IMR-90 (cell line): ENCODE data around the gene MFAP2. TPM values are rescaled to one million over a fixed set of nuclear protein-coding genes. Genes with fewer than 3 reads are reported as not detected.

Experiments used
- ATAC-seq: fragments of 200-7000 bp; cut with Tn5 transposase; 2 replicates; pipeline ENCODE4 v1.9.1; 2020; ENCODE audit warnings: low read depth, mild to moderate bottlenecking, moderate library complexity
- BruUV-seq: library from RNA; stranded (reverse); fragments of 400-500 nt; replicated peaks from 2 replicates; lab custom pipeline; 2021; lab: Mats Ljungman, UMichigan
- CTCF ChIA-PET: fragments of 300-600 bp; formaldehyde crosslinking; extraction: SDS; loops from one replicate; lab custom pipeline; 2021; ENCODE audit warnings: antibody characterized with exemption; lab: Yijun Ruan, JAX
- POLR2A ChIA-PET: fragments of 300-600 bp; sonication (Branson Sonifier 250); formaldehyde crosslinking; loops from one replicate; lab custom pipeline; 2022; ENCODE audit warnings: antibody characterized with exemption; ENCODE audit not compliant: unreplicated experiment; lab: Charles Lee
- DNase-seq: peaks from one replicate; pipeline ENCODE4 v3.0.0; 2013
- H2AFZ ChIP-seq: replicated peaks from 2 replicates; pipeline ENCODE3; 2013; ENCODE audit warnings: low read length, mild to moderate bottlenecking; ENCODE audit not compliant: poor library complexity
- H2AK5ac ChIP-seq: 2 replicates; pipeline ENCODE4 v1.6.1; 2013; ENCODE audit warnings: low read depth, low read length, inconsistent platforms
- H2AK9ac ChIP-seq: replicated peaks from 2 replicates; pipeline ENCODE3; 2013; ENCODE audit warnings: mild to moderate bottlenecking, low read depth, low read length, moderate library complexity; ENCODE audit not compliant: poor library complexity
- H2BK120ac ChIP-seq: 2 replicates; pipeline ENCODE4 v1.6.1; 2013; ENCODE audit warnings: low read depth, low read length, inconsistent platforms
- H2BK15ac ChIP-seq: 3 replicates; pipeline ENCODE4 v1.6.1; 2013; ENCODE audit warnings: low read depth, low read length, inconsistent platforms
- H2BK20ac ChIP-seq: 2 replicates; pipeline ENCODE4 v1.6.1; 2013; ENCODE audit warnings: low read depth, mild to moderate bottlenecking, inconsistent platforms, low read length, moderate library complexity
- H2BK5ac ChIP-seq: 2 replicates; pipeline ENCODE4 v1.6.1; 2013; ENCODE audit warnings: mild to moderate bottlenecking, low read depth, low read length, inconsistent platforms; ENCODE audit not compliant: poor library complexity, severe bottlenecking
- H3K14ac ChIP-seq: replicated peaks from 2 replicates; pipeline ENCODE4 v1.6.1; 2013; ENCODE audit warnings: low read depth, low read length, inconsistent platforms
- H3K18ac ChIP-seq: 2 replicates; pipeline ENCODE4 v1.6.1; 2013; ENCODE audit warnings: low read depth, low read length, control low read depth
- H3K23ac ChIP-seq: 2 replicates; pipeline ENCODE4 v1.6.1; 2013; ENCODE audit warnings: low read depth, low read length, inconsistent platforms
- H3K27ac ChIP-seq: 2 replicates; pipeline ENCODE4 v1.5.1; 2013; ENCODE audit warnings: mild to moderate bottlenecking, control low read depth, low read length; ENCODE audit not compliant: insufficient read depth
- H3K27me3 ChIP-seq: 2 replicates; pipeline ENCODE4 v1.6.1; 2013; ENCODE audit warnings: low read length; ENCODE audit not compliant: control insufficient read depth, insufficient read depth
- H3K36me3 ChIP-seq: 2 replicates; pipeline ENCODE4 v1.6.1; 2013; ENCODE audit warnings: low read length, mixed read lengths; ENCODE audit not compliant: control insufficient read depth, insufficient read depth
- H3K4ac ChIP-seq: 2 replicates; pipeline ENCODE4 v1.6.1; 2013; ENCODE audit warnings: low read depth, low read length, inconsistent platforms
- H3K4me1 ChIP-seq: 2 replicates; pipeline ENCODE4 v1.6.1; 2013; ENCODE audit warnings: low read length, mixed read lengths; ENCODE audit not compliant: control insufficient read depth, insufficient read depth
- H3K4me2 ChIP-seq: 2 replicates; pipeline ENCODE4 v1.6.1; 2013; ENCODE audit warnings: low read depth, mild to moderate bottlenecking, control low read depth, low read length, moderate library complexity
- H3K4me3 ChIP-seq: 2 replicates; pipeline ENCODE4 v1.5.1; 2013; ENCODE audit warnings: low read depth, mild to moderate bottlenecking, control low read depth, low read length, moderate library complexity; ENCODE audit not compliant: insufficient read depth
- H3K56ac ChIP-seq: 2 replicates; pipeline ENCODE4 v1.6.1; 2013; ENCODE audit warnings: low read length, inconsistent platforms; ENCODE audit not compliant: insufficient read depth; ENCODE audit errors: extremely low read depth
- H3K79me1 ChIP-seq, 2 experiments: 2 replicates each; pipeline ENCODE4 v1.6.1; 2013; ENCODE audit warnings: low read length in 2 of 2, inconsistent platforms in 1 of 2, low read depth in 1 of 2
- H3K9ac ChIP-seq: 2 replicates; pipeline ENCODE4 v1.6.1; 2013; ENCODE audit warnings: low read depth, low read length, control low read depth
- H3K9me1 ChIP-seq: 2 replicates; pipeline ENCODE4 v1.6.1; 2013; ENCODE audit warnings: low read length, inconsistent platforms; ENCODE audit not compliant: insufficient read depth
- H3K9me3 ChIP-seq: 2 replicates; pipeline ENCODE4 v1.6.1; 2013; ENCODE audit warnings: low read length; ENCODE audit not compliant: control insufficient read depth, insufficient read depth
- H4K20me1 ChIP-seq: 2 replicates; pipeline ENCODE4 v1.6.1; 2013; ENCODE audit warnings: low read length, inconsistent platforms; ENCODE audit not compliant: insufficient read depth
- H4K5ac ChIP-seq: 2 replicates; pipeline ENCODE4 v1.6.1; 2013; ENCODE audit warnings: mild to moderate bottlenecking, low read depth, low read length, control low read depth
- H4K8ac ChIP-seq, 2 experiments: 2 replicates each; pipeline ENCODE4 v1.6.1; 2013; ENCODE audit warnings: low read depth in 2 of 2, low read length in 2 of 2, control low read depth in 1 of 2, inconsistent platforms in 1 of 2
- H4K91ac ChIP-seq: 2 replicates; pipeline ENCODE4 v1.6.1; 2013; ENCODE audit warnings: low read depth, low read length, inconsistent platforms; ENCODE audit not compliant: insufficient read depth
- BHLHE40 ChIP-seq: fragments of 150-350 bp; IDR thresholded peaks from 2 replicates; pipeline ENCODE4 v1.6.1; 2016; ENCODE audit warnings: mild to moderate bottlenecking, low read depth, low read length
- CHD1 ChIP-seq: IDR thresholded peaks from 2 replicates; pipeline ENCODE4 v1.6.1; 2012; ENCODE audit warnings: low read depth, low read length, improper control_type of control experiment
- ELK1 ChIP-seq: fragments of 150-350 bp; IDR thresholded peaks from 2 replicates; pipeline ENCODE4 v1.6.1; 2016; ENCODE audit warnings: low read depth, mild to moderate bottlenecking, low read length, moderate library complexity, borderline replicate concordance
- MAFK ChIP-seq: IDR thresholded peaks from 2 replicates; pipeline ENCODE4 v1.6.1; 2012; ENCODE audit warnings: low read depth, low read length, improper control_type of control experiment
- MAZ ChIP-seq: IDR thresholded peaks from 2 replicates; pipeline ENCODE4 v1.6.1; 2012; ENCODE audit warnings: low read depth, mild to moderate bottlenecking, low read length, improper control_type of control experiment, moderate library complexity, borderline replicate concordance
- MXI1 ChIP-seq: IDR thresholded peaks from 2 replicates; pipeline ENCODE4 v1.6.1; 2012; ENCODE audit warnings: low read depth, mild to moderate bottlenecking, low read length, moderate library complexity, borderline replicate concordance
- POLR2A ChIP-seq: IDR thresholded peaks from 2 replicates; pipeline ENCODE4 v1.6.1; 2012; ENCODE audit warnings: mild to moderate bottlenecking, low read depth, low read length
- RAD21 ChIP-seq: IDR thresholded peaks from 2 replicates; pipeline ENCODE4 v1.6.1; 2012; ENCODE audit warnings: low read length, improper control_type of control experiment
- RCOR1 ChIP-seq: IDR thresholded peaks from 2 replicates; pipeline ENCODE4 v1.6.1; 2012; ENCODE audit warnings: mild to moderate bottlenecking, low read length, improper control_type of control experiment; ENCODE audit not compliant: insufficient replicate concordance
- SMC3 ChIP-seq: fragments of 150-350 bp; IDR thresholded peaks from 2 replicates; pipeline ENCODE4 v1.6.1; 2016; ENCODE audit warnings: low read depth, mild to moderate bottlenecking, antibody characterized with exemption, low read length, moderate library complexity
- USF2 ChIP-seq: fragments of 150-350 bp; IDR thresholded peaks from 2 replicates; pipeline ENCODE4 v1.6.1; 2017; ENCODE audit warnings: mild to moderate bottlenecking, antibody characterized with exemption, low read length, low read depth
- WGBS, 2 experiments: methylation state at CpG; one replicate each; pipeline versions ENCODE4 v1.1.5 to v1.1.7; 2013; ENCODE audit warnings: missing lambda C conversion rate in 2 of 2; ENCODE audit not compliant: insufficient read length in 1 of 2; ENCODE audit errors: extremely low coverage in 2 of 2; 5-methylcytosine and 5-hydroxymethylcytosine counted together
- dilution Hi-C: fragments of 300-500 bp; cut with HindIII; formaldehyde crosslinking; loops from one replicate; pipeline ENCODE4 v1.14.3; 2018; ENCODE audit warnings: low sequenced_read_pairs; ENCODE audit not compliant: unreplicated experiment
- in situ Hi-C: fragments of 300-500 bp; cut with MboI; formaldehyde crosslinking; loops from 3 replicates; pipeline ENCODE4 v1.14.3; 2019; ENCODE audit warnings: low sequenced_read_pairs, inconsistent platforms, mixed read lengths
- intact Hi-C: fragments of 100-400 bp; cut with micrococcal nuclease; formaldehyde crosslinking; loops from 2 replicates; pipeline ENCODE4 v1.10.0; 2022
- polyA plus RNA-seq, 3 experiments: library from polyadenylated mRNA; depleted of rRNA; stranded (reverse); fragments of >200 nt; gene quantifications; 2 replicates each; pipeline ENCODE4 v1.2.3, GENCODE V29; 2012; ENCODE audit warnings: low replicate concordance in 1 of 3
- total RNA-seq: library from RNA; depleted of rRNA; stranded (reverse); fragments of >200 nt; gene quantifications from 2 replicates; pipeline ENCODE4 v1.2.3, GENCODE V29; 2012

Gene MFAP2
- total and polyA plus RNA-seq, 2 of the 4 experiments (the other 2 are of a cell fraction), result 3.9 to 13.9 TPM

GRCh38 chr1:16957731-16958130, 22.7 kb downstream of the MFAP2 start:
- H2BK20ac ChIP-seq, result no peak overlapping the region
- WGBS, 2 experiments, result no CpG with 5 or more reads among the region's 8 CpGs
- POLR2A ChIA-PET, result no interaction called here

More at GRCh38 chr1:16957731-16958130, 22.7 kb downstream of the MFAP2 start:
- 0 out of 4 replicates have a peak, but pooled peaks cover 0 to 3% of the 10 kb centered on the region in 2 experiments for H3K79me1 ChIP-seq
- H2AFZ ChIP-seq, result no peak overlapping the region
- H3K27me3 ChIP-seq, result no peaks in the 10 kb centered on the region
- dilution Hi-C loops (no loop called here), in situ Hi-C loops (no loop called here), intact Hi-C loops (no loop called here)
- no peak overlapping the region for H3K23ac ChIP-seq
- H4K20me1 ChIP-seq, result no peaks in the 10 kb centered on the region
- no peak overlapping the region for H4K8ac ChIP-seq
- H3K18ac ChIP-seq, result no peak overlapping the region
- no TSS peak for BruUV-seq
- peaks cover 2% of the 10 kb centered on the region; the same call in 1 of the 2 replicates for H3K9me1 ChIP-seq
- no peak overlapping the region for H2BK15ac ChIP-seq
- CTCF ChIA-PET, result no interaction called here
- no peak overlapping the region for H4K91ac ChIP-seq
- H2AK9ac ChIP-seq, result no peak overlapping the region
- peaks cover 7% of the 10 kb centered on the region for H3K36me3 ChIP-seq
- no peak overlapping the region for H3K56ac ChIP-seq
- peaks cover 1% of the 10 kb centered on the region; the same call in 1 of the 2 replicates for H3K4me1 ChIP-seq
- no peak overlapping the region for H4K5ac ChIP-seq
- ATAC-seq (no peak), DNase-seq (no peak)
- no peak overlapping the region for H2BK5ac ChIP-seq
- no peak overlapping the region for H3K4me3 ChIP-seq
- no peak overlapping the region for H3K9ac ChIP-seq
- H3K27ac ChIP-seq, result no peak overlapping the region
- H3K14ac ChIP-seq, result no peak overlapping the region
- TF ChIP-seq BHLHE40 (no peak), MAZ (no peak), RAD21 (no peak), RCOR1 (no peak), POLR2A (no peak), CHD1 (no peak), ELK1 (no peak), MXI1 (no peak), MAFK (no peak), USF2 (no peak), SMC3 (no peak)
- no peak overlapping the region for H2BK120ac ChIP-seq
- H2AK5ac ChIP-seq, result no peak overlapping the region
- H3K4ac ChIP-seq, result no peak overlapping the region
- H3K9me3 ChIP-seq, result no peaks in the 10 kb centered on the region
- no peak overlapping the region for H3K4me2 ChIP-seq
